Loucy (cell line): ENCODE results near the gene SLC16A5.

Source experiments
- H2AFZ ChIP-seq: fragments of 200-600 bp; sonication (generic); 2 replicates; pipeline ENCODE4 v1.6.0; 2016; ENCODE audit warnings: antibody characterized with exemption, mild to moderate bottlenecking, low read length, moderate library complexity
- H3F3A ChIP-seq: fragments of 200-600 bp; 2 replicates; pipeline ENCODE4 v1.6.0; 2016; ENCODE audit warnings: antibody characterized with exemption, low read depth, mild to moderate bottlenecking
- H3K27me3 ChIP-seq: fragments of 200-600 bp; sonication (generic); 2 replicates; pipeline ENCODE4 v1.6.1; 2014; ENCODE audit warnings: low read length, mild to moderate bottlenecking; ENCODE audit not compliant: insufficient read depth, poor library complexity, severe bottlenecking
- H3K36me3 ChIP-seq: fragments of 200-600 bp; sonication (generic); 2 replicates; pipeline ENCODE4 v1.6.1; 2016; ENCODE audit warnings: low read length; ENCODE audit not compliant: insufficient read depth
- H3K4me1 ChIP-seq: fragments of 200-600 bp; sonication (generic); 2 replicates; pipeline ENCODE4 v1.5.1; 2014; ENCODE audit warnings: low read length, mild to moderate bottlenecking; ENCODE audit not compliant: insufficient read depth, poor library complexity, severe bottlenecking
- H3K4me2 ChIP-seq: fragments of 200-600 bp; sonication (generic); 2 replicates; pipeline ENCODE4 v1.6.0; 2014; ENCODE audit warnings: antibody characterized with exemption, low read length, low read depth, mild to moderate bottlenecking; ENCODE audit not compliant: poor library complexity, severe bottlenecking
- H3K4me3 ChIP-seq: fragments of 200-600 bp; sonication (generic); 2 replicates; pipeline ENCODE4 v1.5.1; 2014; ENCODE audit warnings: low read length, mild to moderate bottlenecking, mixed read lengths; ENCODE audit not compliant: poor library complexity, severe bottlenecking
- H3K79me2 ChIP-seq: fragments of 200-600 bp; sonication (generic); 2 replicates; pipeline ENCODE4 v1.6.1; 2014; ENCODE audit warnings: low read length; ENCODE audit not compliant: insufficient read depth
- H3K9ac ChIP-seq: fragments of 200-600 bp; sonication (generic); 2 replicates; pipeline ENCODE4 v1.6.0; 2014; ENCODE audit warnings: mild to moderate bottlenecking, low read depth, low read length, moderate library complexity; ENCODE audit not compliant: poor library complexity, severe bottlenecking
- H3K9me2 ChIP-seq: fragments of 200-600 bp; sonication (generic); replicated peaks from 2 replicates; pipeline ENCODE4 v1.6.1; 2016; ENCODE audit warnings: low read depth, low read length, mixed read lengths
- H3K9me3 ChIP-seq: fragments of 200-600 bp; sonication (generic); 2 replicates; pipeline ENCODE4 v1.6.1; 2014; ENCODE audit warnings: mild to moderate bottlenecking, antibody characterized with exemption, low read length, low read depth; ENCODE audit not compliant: insufficient read depth
- H4K20me1 ChIP-seq: fragments of 200-600 bp; sonication (generic); 2 replicates; pipeline ENCODE4 v1.6.0; 2014; ENCODE audit warnings: antibody characterized with exemption, low read length, mild to moderate bottlenecking; ENCODE audit not compliant: insufficient read depth, poor library complexity, severe bottlenecking
- EZH2phosphoT487 ChIP-seq: fragments of 200-600 bp; IDR thresholded peaks from 2 replicates; pipeline ENCODE4 v1.6.1; 2018; ENCODE audit warnings: antibody characterized with exemption, mild to moderate bottlenecking, moderate library complexity, borderline replicate concordance
- TF ChIP-seq, protein P1 (sequence below): fragments of 200-600 bp; sonication (generic); conservative IDR thresholded peaks from 2 replicates; pipeline ENCODE4 v1.5.1; 2014; ENCODE audit warnings: mild to moderate bottlenecking, antibody characterized with exemption, low read length

SLC16A5 gene

DNA sequence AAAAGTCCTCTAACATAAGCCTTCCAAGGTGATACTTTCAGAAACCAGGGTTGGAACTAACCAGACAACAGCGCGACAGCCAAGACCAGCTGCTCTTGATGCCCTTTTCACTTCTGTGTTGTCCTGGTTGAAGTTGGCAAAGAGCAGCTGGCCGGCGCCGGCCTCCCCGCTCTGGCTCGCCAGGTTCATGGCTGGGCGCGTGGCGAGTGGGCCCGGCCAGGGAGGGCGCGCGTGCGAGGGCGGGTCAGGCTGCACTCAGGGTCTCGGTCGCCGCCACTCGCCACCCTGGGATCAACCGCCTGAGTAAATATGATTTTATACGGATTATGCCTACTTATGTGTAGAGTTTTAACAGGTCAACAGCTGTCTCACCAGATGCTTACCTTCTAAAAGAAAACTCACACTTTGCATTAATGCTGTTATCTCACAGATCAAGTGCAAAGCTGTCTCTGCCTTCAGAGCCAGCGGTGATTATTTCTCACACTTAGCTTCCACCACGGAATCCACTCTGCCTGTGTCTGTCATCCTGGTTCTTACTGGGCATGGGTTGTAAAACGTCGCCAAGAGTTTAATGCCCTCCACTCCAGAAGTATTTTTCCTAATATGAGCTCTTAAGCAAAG lies 27.2 kb upstream of the SLC16A5 start:
- Histone ChIP-seq H3K36me3 (peaks cover 58% of the 10 kb centered on the region; the same call in 1 of the 2 replicates), H3K4me2 (no peak overlapping the region), H4K20me1 (no peaks in the 10 kb centered on the region), H3K4me3 (no peak overlapping the region), H3K9me3 (no peaks in the 10 kb centered on the region), H3K4me1 (no peaks in the 10 kb centered on the region), H3K79me2 (no peaks in the 10 kb centered on the region), H3F3A (no peaks in the 10 kb centered on the region), H3K9me2 (no peaks in the 10 kb centered on the region), H3K9ac (no peak overlapping the region), H3K27me3 (no peaks in the 10 kb centered on the region), H2AFZ (no peak overlapping the region)
- TF ChIP-seq, protein P1, sequence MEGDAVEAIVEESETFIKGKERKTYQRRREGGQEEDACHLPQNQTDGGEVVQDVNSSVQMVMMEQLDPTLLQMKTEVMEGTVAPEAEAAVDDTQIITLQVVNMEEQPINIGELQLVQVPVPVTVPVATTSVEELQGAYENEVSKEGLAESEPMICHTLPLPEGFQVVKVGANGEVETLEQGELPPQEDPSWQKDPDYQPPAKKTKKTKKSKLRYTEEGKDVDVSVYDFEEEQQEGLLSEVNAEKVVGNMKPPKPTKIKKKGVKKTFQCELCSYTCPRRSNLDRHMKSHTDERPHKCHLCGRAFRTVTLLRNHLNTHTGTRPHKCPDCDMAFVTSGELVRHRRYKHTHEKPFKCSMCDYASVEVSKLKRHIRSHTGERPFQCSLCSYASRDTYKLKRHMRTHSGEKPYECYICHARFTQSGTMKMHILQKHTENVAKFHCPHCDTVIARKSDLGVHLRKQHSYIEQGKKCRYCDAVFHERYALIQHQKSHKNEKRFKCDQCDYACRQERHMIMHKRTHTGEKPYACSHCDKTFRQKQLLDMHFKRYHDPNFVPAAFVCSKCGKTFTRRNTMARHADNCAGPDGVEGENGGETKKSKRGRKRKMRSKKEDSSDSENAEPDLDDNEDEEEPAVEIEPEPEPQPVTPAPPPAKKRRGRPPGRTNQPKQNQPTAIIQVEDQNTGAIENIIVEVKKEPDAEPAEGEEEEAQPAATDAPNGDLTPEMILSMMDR, result no peak
- no peak for TF ChIP-seq EZH2phosphoT487

DNA sequence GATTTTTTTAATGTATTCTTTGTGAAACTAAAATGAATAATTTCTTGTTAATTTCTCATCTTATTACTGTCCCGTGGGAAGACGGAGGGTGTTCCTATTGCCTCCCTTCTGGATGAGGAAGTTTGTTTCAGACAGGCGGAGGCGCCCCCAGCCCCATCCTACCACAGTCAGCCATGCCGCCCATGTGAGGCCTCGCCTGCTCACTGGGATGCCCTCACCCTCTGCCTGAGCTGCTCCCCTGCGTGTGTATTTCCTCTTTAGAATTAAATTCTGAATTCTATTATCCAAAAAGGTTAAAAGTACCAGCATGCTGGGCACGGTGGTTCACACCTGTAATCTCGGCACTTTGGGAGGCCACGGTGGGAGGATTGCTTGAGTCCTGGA lies 26.7 kb upstream of the SLC16A5 start:
- Histone ChIP-seq H3K79me2 (no peaks in the 10 kb centered on the region), H3K36me3 (peaks cover 57% of the 10 kb centered on the region; the same call in 1 of the 2 replicates), H3K9me3 (no peaks in the 10 kb centered on the region), H3K9me2 (no peaks in the 10 kb centered on the region), H3K27me3 (no peaks in the 10 kb centered on the region), H3K4me1 (no peaks in the 10 kb centered on the region), H3F3A (no peaks in the 10 kb centered on the region), H3K4me2 (no peak overlapping the region), H4K20me1 (no peaks in the 10 kb centered on the region), H3K9ac (no peak overlapping the region), H2AFZ (no peak overlapping the region), H3K4me3 (no peak overlapping the region)
- TF ChIP-seq, protein P1, result no peak
- TF ChIP-seq EZH2phosphoT487, result no peak

DNA sequence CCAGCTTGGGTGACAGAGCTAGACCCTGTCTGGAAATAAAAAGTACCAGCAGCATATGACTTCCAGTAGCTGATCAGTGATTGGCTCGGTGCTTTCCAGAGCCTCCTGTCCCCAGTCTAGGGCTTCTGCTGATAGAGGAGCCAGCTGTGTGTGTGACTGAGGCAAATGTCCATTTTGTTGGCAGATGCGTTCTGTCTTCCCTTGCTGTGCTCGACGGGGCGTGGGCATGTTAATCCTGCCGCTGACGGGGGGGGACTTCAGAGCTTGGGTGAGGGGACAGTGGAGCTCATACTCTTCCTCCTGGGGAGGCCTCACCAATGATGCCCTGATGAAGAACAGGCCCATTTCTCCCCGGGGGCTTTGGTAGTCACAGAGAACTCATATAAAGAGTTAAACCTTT lies 26.1 kb upstream of the SLC16A5 start:
- Histone ChIP-seq H3F3A (no peaks in the 10 kb centered on the region), H3K4me2 (no peak overlapping the region), H3K4me3 (no peak overlapping the region), H3K79me2 (no peaks in the 10 kb centered on the region), H3K27me3 (no peaks in the 10 kb centered on the region), H3K9me2 (no peaks in the 10 kb centered on the region), H3K9ac (no peak overlapping the region), H4K20me1 (no peaks in the 10 kb centered on the region), H3K36me3 (peaks cover 53% of the 10 kb centered on the region; the same call in 1 of the 2 replicates), H2AFZ (no peak overlapping the region), H3K9me3 (no peaks in the 10 kb centered on the region), H3K4me1 (no peaks in the 10 kb centered on the region)
- TF ChIP-seq EZH2phosphoT487, result no peak
- TF ChIP-seq, protein P1, result no peak
